Measurements from ENCODE around the gene PKD1L1. TPM values are rescaled to one million over a fixed set of nuclear protein-coding genes. Genes with fewer than 3 reads are reported as not detected.

PKD1L1 gene
- total RNA-seq, 1 experiment from 2014 or later: 0.07 TPM

DNA sequence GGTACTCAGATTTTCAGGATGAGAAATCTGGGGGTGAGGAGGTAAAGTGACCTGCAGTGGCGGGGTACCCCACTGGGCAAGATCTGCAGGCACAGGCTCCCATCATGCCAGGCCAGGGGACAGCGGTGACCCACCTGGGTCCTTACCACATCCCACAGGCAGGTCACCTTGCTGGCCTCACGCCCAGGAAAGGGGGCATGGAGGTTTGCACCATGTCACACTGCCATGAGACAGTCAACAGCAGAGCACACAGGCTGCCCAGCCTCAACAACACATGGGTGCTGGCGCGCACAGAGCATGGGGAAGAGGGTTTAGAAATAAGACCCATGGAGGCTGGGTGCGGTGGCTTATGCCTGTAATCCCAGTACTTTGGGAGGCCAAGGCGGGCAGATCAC is 914 bp downstream of the PKD1L1 start:
- DNase-seq (ENCODE audit: low spot score) (no peak), ATAC-seq (no peak)
- Mint-ChIP-seq H3K9me3 (no peaks in the 10 kb centered on the region), H3K4me3 (no peak overlapping the region), H3K36me3 (no peaks in the 10 kb centered on the region), H3K4me1 (peaks cover 27% of the 10 kb centered on the region), H3K27me3 (ENCODE audit: low read depth) (no peaks in the 10 kb centered on the region), H3K27ac (no peak overlapping the region)
- TF ChIP-seq GABPB1 (CRISPR knock-in tag; IDR thresholded peaks at IDR 0.05): no peak
- TF ChIP-seq FOXP1 (CRISPR knock-in tag; IDR thresholded peaks at IDR 0.05; ENCODE audit: borderline replicate concordance): no peak
- no peak for TF ChIP-seq JAZF1 (CRISPR knock-in tag; IDR thresholded peaks at IDR 0.05)
- TF ChIP-seq ZNF219 (CRISPR knock-in tag; IDR thresholded peaks at IDR 0.05; ENCODE audit: borderline replicate concordance): no peak
- TF ChIP-seq NR2C2 (CRISPR knock-in tag; IDR thresholded peaks at IDR 0.05): no peak
- no peak for TF ChIP-seq ZNF138 (CRISPR knock-in tag; conservative IDR thresholded peaks at IDR 0.05)
- TF ChIP-seq NR1H2 (CRISPR knock-in tag; IDR thresholded peaks at IDR 0.05): no peak
- TF ChIP-seq, protein P1, sequence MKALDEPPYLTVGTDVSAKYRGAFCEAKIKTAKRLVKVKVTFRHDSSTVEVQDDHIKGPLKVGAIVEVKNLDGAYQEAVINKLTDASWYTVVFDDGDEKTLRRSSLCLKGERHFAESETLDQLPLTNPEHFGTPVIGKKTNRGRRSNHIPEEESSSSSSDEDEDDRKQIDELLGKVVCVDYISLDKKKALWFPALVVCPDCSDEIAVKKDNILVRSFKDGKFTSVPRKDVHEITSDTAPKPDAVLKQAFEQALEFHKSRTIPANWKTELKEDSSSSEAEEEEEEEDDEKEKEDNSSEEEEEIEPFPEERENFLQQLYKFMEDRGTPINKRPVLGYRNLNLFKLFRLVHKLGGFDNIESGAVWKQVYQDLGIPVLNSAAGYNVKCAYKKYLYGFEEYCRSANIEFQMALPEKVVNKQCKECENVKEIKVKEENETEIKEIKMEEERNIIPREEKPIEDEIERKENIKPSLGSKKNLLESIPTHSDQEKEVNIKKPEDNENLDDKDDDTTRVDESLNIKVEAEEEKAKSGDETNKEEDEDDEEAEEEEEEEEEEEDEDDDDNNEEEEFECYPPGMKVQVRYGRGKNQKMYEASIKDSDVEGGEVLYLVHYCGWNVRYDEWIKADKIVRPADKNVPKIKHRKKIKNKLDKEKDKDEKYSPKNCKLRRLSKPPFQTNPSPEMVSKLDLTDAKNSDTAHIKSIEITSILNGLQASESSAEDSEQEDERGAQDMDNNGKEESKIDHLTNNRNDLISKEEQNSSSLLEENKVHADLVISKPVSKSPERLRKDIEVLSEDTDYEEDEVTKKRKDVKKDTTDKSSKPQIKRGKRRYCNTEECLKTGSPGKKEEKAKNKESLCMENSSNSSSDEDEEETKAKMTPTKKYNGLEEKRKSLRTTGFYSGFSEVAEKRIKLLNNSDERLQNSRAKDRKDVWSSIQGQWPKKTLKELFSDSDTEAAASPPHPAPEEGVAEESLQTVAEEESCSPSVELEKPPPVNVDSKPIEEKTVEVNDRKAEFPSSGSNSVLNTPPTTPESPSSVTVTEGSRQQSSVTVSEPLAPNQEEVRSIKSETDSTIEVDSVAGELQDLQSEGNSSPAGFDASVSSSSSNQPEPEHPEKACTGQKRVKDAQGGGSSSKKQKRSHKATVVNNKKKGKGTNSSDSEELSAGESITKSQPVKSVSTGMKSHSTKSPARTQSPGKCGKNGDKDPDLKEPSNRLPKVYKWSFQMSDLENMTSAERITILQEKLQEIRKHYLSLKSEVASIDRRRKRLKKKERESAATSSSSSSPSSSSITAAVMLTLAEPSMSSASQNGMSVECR (CRISPR knock-in tag; IDR thresholded peaks at IDR 0.05; ENCODE audit: borderline replicate concordance): no peak
- TF ChIP-seq, protein P2, sequence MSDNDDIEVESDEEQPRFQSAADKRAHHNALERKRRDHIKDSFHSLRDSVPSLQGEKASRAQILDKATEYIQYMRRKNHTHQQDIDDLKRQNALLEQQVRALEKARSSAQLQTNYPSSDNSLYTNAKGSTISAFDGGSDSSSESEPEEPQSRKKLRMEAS (CRISPR knock-in tag; IDR thresholded peaks at IDR 0.05): no peak
- TF ChIP-seq, protein P3, sequence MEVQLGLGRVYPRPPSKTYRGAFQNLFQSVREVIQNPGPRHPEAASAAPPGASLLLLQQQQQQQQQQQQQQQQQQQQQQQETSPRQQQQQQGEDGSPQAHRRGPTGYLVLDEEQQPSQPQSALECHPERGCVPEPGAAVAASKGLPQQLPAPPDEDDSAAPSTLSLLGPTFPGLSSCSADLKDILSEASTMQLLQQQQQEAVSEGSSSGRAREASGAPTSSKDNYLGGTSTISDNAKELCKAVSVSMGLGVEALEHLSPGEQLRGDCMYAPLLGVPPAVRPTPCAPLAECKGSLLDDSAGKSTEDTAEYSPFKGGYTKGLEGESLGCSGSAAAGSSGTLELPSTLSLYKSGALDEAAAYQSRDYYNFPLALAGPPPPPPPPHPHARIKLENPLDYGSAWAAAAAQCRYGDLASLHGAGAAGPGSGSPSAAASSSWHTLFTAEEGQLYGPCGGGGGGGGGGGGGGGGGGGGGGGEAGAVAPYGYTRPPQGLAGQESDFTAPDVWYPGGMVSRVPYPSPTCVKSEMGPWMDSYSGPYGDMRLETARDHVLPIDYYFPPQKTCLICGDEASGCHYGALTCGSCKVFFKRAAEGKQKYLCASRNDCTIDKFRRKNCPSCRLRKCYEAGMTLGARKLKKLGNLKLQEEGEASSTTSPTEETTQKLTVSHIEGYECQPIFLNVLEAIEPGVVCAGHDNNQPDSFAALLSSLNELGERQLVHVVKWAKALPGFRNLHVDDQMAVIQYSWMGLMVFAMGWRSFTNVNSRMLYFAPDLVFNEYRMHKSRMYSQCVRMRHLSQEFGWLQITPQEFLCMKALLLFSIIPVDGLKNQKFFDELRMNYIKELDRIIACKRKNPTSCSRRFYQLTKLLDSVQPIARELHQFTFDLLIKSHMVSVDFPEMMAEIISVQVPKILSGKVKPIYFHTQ (CRISPR knock-in tag; IDR thresholded peaks at IDR 0.05): no peak
- no peak for TF ChIP-seq KAT7 (CRISPR knock-in tag; IDR thresholded peaks at IDR 0.05; ENCODE audit: borderline replicate concordance)
- no peak for TF ChIP-seq RORB (CRISPR knock-in tag; IDR thresholded peaks at IDR 0.05)
- ChIA-PET CTCF (no interaction called here), POLR2A (no interaction called here)

DNA sequence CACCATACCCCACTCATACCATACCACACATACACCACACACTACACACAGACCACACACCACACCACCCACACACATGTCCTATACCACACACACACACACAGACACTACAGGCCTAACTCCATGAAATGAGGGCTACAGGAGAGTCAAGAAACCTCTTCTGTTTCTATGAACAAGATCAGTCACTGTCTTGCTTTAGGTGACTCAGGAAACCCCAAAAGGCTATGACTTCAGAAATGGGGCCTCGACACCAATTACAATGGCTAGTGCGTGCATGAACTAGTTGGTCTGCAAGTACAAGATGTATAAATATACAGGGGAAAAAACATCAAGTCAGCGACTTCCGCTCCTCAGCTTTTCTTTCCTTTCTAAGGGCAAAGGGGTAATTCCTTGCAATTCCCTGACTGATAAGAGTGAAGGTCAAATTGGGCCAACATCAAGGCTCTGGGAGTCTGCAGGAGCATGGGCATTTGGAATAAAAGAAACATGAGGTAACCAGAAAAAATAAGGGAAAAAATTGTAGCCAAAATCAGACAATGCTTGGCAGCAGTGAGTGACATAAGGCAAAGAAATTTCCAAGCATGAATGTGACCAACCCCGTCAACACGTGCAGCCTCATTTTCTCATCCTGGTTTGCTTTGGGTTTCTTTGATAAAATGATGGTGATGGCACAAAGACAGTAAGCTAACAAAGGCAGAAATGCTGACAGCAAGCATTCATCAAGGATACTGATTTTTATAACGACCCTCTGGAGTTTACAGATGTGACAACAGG is 1.5 kb downstream of the PKD1L1 start:
- no peaks in the 10 kb centered on the region for H3K9me3 Mint-ChIP-seq
- no peaks in the 10 kb centered on the region for H3K27me3 Mint-ChIP-seq (ENCODE audit: low read depth)
- POLR2A ChIA-PET: no interaction called here
- H3K4me3 Mint-ChIP-seq: no peak overlapping the region
- H3K4me1 Mint-ChIP-seq: peaks cover 26% of the 10 kb centered on the region
- ATAC-seq (no peak), DNase-seq (ENCODE audit: low spot score) (no peak)
- no peak overlapping the region for H3K27ac Mint-ChIP-seq
- H3K36me3 Mint-ChIP-seq: no peaks in the 10 kb centered on the region
- CTCF ChIA-PET: no interaction called here
- TF ChIP-seq NFE2L1 (CRISPR knock-in tag; IDR thresholded peaks at IDR 0.05): no peak
- TF ChIP-seq TCF7 (CRISPR knock-in tag; IDR thresholded peaks at IDR 0.05; ENCODE audit: low read depth): no peak
- TF ChIP-seq, protein P4, sequence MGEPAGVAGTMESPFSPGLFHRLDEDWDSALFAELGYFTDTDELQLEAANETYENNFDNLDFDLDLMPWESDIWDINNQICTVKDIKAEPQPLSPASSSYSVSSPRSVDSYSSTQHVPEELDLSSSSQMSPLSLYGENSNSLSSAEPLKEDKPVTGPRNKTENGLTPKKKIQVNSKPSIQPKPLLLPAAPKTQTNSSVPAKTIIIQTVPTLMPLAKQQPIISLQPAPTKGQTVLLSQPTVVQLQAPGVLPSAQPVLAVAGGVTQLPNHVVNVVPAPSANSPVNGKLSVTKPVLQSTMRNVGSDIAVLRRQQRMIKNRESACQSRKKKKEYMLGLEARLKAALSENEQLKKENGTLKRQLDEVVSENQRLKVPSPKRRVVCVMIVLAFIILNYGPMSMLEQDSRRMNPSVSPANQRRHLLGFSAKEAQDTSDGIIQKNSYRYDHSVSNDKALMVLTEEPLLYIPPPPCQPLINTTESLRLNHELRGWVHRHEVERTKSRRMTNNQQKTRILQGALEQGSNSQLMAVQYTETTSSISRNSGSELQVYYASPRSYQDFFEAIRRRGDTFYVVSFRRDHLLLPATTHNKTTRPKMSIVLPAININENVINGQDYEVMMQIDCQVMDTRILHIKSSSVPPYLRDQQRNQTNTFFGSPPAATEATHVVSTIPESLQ (CRISPR knock-in tag; IDR thresholded peaks at IDR 0.05): no peak
- no peak for TF ChIP-seq CREM (CRISPR knock-in tag; IDR thresholded peaks at IDR 0.05)
- no peak for TF ChIP-seq ZBTB21 (CRISPR knock-in tag; IDR thresholded peaks at IDR 0.05; ENCODE audit: borderline replicate concordance)
- no peak for TF ChIP-seq FOXP1 (CRISPR knock-in tag; IDR thresholded peaks at IDR 0.05; ENCODE audit: borderline replicate concordance)
- no peak for TF ChIP-seq ZNF423 (CRISPR knock-in tag; IDR thresholded peaks at IDR 0.05)
- TF ChIP-seq, protein P5, sequence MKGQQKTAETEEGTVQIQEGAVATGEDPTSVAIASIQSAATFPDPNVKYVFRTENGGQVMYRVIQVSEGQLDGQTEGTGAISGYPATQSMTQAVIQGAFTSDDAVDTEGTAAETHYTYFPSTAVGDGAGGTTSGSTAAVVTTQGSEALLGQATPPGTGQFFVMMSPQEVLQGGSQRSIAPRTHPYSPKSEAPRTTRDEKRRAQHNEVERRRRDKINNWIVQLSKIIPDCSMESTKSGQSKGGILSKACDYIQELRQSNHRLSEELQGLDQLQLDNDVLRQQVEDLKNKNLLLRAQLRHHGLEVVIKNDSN (CRISPR knock-in tag; IDR thresholded peaks at IDR 0.05): no peak
- TF ChIP-seq EMX1 (CRISPR knock-in tag; IDR thresholded peaks at IDR 0.05): no peak
- TF ChIP-seq, protein P6, sequence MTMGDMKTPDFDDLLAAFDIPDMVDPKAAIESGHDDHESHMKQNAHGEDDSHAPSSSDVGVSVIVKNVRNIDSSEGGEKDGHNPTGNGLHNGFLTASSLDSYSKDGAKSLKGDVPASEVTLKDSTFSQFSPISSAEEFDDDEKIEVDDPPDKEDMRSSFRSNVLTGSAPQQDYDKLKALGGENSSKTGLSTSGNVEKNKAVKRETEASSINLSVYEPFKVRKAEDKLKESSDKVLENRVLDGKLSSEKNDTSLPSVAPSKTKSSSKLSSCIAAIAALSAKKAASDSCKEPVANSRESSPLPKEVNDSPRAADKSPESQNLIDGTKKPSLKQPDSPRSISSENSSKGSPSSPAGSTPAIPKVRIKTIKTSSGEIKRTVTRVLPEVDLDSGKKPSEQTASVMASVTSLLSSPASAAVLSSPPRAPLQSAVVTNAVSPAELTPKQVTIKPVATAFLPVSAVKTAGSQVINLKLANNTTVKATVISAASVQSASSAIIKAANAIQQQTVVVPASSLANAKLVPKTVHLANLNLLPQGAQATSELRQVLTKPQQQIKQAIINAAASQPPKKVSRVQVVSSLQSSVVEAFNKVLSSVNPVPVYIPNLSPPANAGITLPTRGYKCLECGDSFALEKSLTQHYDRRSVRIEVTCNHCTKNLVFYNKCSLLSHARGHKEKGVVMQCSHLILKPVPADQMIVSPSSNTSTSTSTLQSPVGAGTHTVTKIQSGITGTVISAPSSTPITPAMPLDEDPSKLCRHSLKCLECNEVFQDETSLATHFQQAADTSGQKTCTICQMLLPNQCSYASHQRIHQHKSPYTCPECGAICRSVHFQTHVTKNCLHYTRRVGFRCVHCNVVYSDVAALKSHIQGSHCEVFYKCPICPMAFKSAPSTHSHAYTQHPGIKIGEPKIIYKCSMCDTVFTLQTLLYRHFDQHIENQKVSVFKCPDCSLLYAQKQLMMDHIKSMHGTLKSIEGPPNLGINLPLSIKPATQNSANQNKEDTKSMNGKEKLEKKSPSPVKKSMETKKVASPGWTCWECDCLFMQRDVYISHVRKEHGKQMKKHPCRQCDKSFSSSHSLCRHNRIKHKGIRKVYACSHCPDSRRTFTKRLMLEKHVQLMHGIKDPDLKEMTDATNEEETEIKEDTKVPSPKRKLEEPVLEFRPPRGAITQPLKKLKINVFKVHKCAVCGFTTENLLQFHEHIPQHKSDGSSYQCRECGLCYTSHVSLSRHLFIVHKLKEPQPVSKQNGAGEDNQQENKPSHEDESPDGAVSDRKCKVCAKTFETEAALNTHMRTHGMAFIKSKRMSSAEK (CRISPR knock-in tag; IDR thresholded peaks at IDR 0.05; ENCODE audit: borderline replicate concordance): no peak
